AG04449 (cell line): ENCODE data around the gene GRIK1.

Experiments
- CTCF ChIA-PET: fragments of 350-600 bp; formaldehyde crosslinking; extraction: SDS; loops from one replicate; lab custom pipeline; 2021; ENCODE audit warnings: antibody characterized with exemption; lab: Yijun Ruan, JAX
- POLR2A ChIA-PET: fragments of 400-600, 350-600 bp; formaldehyde crosslinking; extraction: SDS; loops from one replicate; lab custom pipeline; 2020; ENCODE audit warnings: antibody characterized with exemption, inconsistent platforms; lab: Yijun Ruan, JAX
- DNase-seq: peaks from one replicate; pipeline ENCODE4 v3.0.0-alpha.2; 2010; ENCODE audit warnings: low read depth, low spot score
- H3K4me3 ChIP-seq: 2 replicates; pipeline ENCODE4 v1.5.1; 2011; ENCODE audit warnings: low read depth, mild to moderate bottlenecking, control low read depth, low read length
- CTCF ChIP-seq: IDR thresholded peaks from one replicate; pipeline ENCODE4 v1.5.1; 2011; ENCODE audit warnings: mild to moderate bottlenecking, moderate library complexity, low read length, control low read depth, inconsistent platforms; ENCODE audit not compliant: insufficient read depth; ENCODE audit errors: missing control alignments

Gene GRIK1

GRCh38 chr21:29499229-29499628 lies 440.6 kb downstream of the GRIK1 start:
- DNase-seq = no peak
- no peak overlapping the region for H3K4me3 ChIP-seq
- ChIA-PET CTCF (interaction anchor here (0.9 to 4.0 kb wide), 10 partner anchors 9 to 401 kb away, joined by 3 to 16 read pairs (median 4); no protein-coding TSS in a partner anchor), POLR2A (no interaction called here)
- TF ChIP-seq CTCF = no peak

- DNase-seq = no peak
- TF ChIP-seq CTCF = no peak
- POLR2A ChIA-PET = no interaction called here
- H3K4me3 ChIP-seq = no peak overlapping the region
- CTCF ChIA-PET = interaction anchor here (0.9 kb wide), 1 partner anchor 402 kb away, joined by 3 read pairs; no protein-coding TSS in a partner anchor
Observed at GRCh38 chr21:29496337-29496736, 443.5 kb downstream of the GRIK1 start.

- no peak for DNase-seq
- no peak for TF ChIP-seq CTCF
- no peak overlapping the region for H3K4me3 ChIP-seq
- ChIA-PET POLR2A (no interaction called here), CTCF (interaction anchor here (1.6 to 3.6 kb wide), 2 partner anchors 9 to 13 kb away, joined by 6 to 17 read pairs; no protein-coding TSS in a partner anchor)
Observed at GRCh38 chr21:29490016-29490415, 449.8 kb downstream of the GRIK1 start.

- H3K4me3 ChIP-seq = no peak overlapping the region
- POLR2A ChIA-PET = no interaction called here
- TF ChIP-seq CTCF = no peak
- CTCF ChIA-PET = interaction anchor here (0.8 to 3.6 kb wide), 4 partner anchors 11 to 362 kb away, joined by 3 to 18 read pairs (median 10); no protein-coding TSS in a partner anchor
- DNase-seq = no peak
Observed at GRCh38 chr21:29487154-29487553, 452.6 kb downstream of the GRIK1 start.
